Tibial nerve (tissue), 4 donors: Measurements from ENCODE around the gene LOXHD1.

Experiments used
- EP300 ChIP-seq, 2 donors: sonication (generic); formaldehyde crosslinking; IDR thresholded peaks; one replicate each; pipeline ENCODE4 v1.6.1; 2017; ENCODE audit warnings: antibody characterized with exemption in 2 of 2, mild to moderate bottlenecking in 1 of 2
- POLR2A ChIP-seq, 2 donors: fragments of 450-650 bp; IDR thresholded peaks; one replicate each; pipeline ENCODE4 v1.6.1; 2017; ENCODE audit warnings: antibody characterized with exemption in 2 of 2, mild to moderate bottlenecking in 2 of 2, moderate library complexity in 2 of 2
- TF ChIP-seq, protein P1 (sequence below), 5 experiments: fragments of 200-600 bp in 3 of 5; fragments of 450-650 bp in 2 of 5; sonication (generic) in 3 of 5; IDR thresholded peaks; one replicate each; pipeline ENCODE4 v1.5.1; 2016 to 2019; ENCODE audit warnings: antibody characterized with exemption in 5 of 5, mild to moderate bottlenecking in 3 of 5, moderate library complexity in 2 of 5

- TF ChIP-seq, protein P1, sequence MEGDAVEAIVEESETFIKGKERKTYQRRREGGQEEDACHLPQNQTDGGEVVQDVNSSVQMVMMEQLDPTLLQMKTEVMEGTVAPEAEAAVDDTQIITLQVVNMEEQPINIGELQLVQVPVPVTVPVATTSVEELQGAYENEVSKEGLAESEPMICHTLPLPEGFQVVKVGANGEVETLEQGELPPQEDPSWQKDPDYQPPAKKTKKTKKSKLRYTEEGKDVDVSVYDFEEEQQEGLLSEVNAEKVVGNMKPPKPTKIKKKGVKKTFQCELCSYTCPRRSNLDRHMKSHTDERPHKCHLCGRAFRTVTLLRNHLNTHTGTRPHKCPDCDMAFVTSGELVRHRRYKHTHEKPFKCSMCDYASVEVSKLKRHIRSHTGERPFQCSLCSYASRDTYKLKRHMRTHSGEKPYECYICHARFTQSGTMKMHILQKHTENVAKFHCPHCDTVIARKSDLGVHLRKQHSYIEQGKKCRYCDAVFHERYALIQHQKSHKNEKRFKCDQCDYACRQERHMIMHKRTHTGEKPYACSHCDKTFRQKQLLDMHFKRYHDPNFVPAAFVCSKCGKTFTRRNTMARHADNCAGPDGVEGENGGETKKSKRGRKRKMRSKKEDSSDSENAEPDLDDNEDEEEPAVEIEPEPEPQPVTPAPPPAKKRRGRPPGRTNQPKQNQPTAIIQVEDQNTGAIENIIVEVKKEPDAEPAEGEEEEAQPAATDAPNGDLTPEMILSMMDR (IDR thresholded peaks at IDR 0.05): no peak
- TF ChIP-seq POLR2A (IDR thresholded peaks at IDR 0.05) (no peak), EP300 (IDR thresholded peaks at IDR 0.05) (no peak)
Measured at GRCh38 chr18:46668135-46668534, 11.1 kb upstream of the LOXHD1 start.
